ENCODE measurements around the gene SDSL. TPM values are rescaled to one million over a fixed set of nuclear protein-coding genes. Genes with fewer than 3 reads are reported as not detected.

SDSL gene
- total and polyA plus RNA-seq, 2 of the 13 experiments (the other 11 are each of a cell fraction or from before 2014, with no cell fraction given), result 1.2 to 1.7 TPM

- FAIRE-seq (no peak), ATAC-seq (no peak), DNase-seq (ENCODE audit: low spot score) (no peak)
- ChIA-PET POLR2A (no interaction called here), CTCF (ENCODE audit: low intra/inter-chr PET ratio, low total read pairs) (no interaction called here)
- Histone ChIP-seq H4K20me1 (ENCODE audit: insufficient read depth, low read length) (no peaks in the 10 kb centered on the region), H3K79me2 (ENCODE audit: insufficient read depth, low read length) (no peaks in the 10 kb centered on the region), H3K36me3 (replicated peaks in 1 of 2; ENCODE audit: control insufficient read depth in 1 of 2, insufficient read depth in 2 of 2, low read length in 2 of 2) (no peaks in the 10 kb centered on the region), H3K9ac (ENCODE audit: insufficient read depth, low read depth, low read length) (no peak overlapping the region), H3K27me3 (ENCODE audit: control insufficient read depth in 1 of 2, insufficient read depth in 2 of 2, low read length in 2 of 2) (no peaks in the 10 kb centered on the region), H3K4me2 (ENCODE audit: low read depth, low read length) (no peak overlapping the region), H3K4me1 (ENCODE audit: insufficient read depth, low read length) (no peaks in the 10 kb centered on the region), H3K9me3 (ENCODE audit: low read length) (no peaks in the 10 kb centered on the region), H2AFZ (ENCODE audit: low read length) (no peak overlapping the region), H3K4me3 (replicated peaks in 1 of 3; ENCODE audit: insufficient read depth in 1 of 3, low read depth in 2 of 3, low read length in 3 of 3) (no peak overlapping the region), H3K27ac (ENCODE audit: extremely low read length, insufficient read depth, low read length) (no peak overlapping the region)
- in situ Hi-C loops (cut with HindIII; ENCODE audit: extremely low pct_ligation_motif_present, low pct_unique_long_range_greater_than_20kb), result loop anchor here (10.0 kb wide), 1 partner anchor 482 kb away; no protein-coding TSS in a partner anchor
- intact Hi-C loops (cut with micrococcal nuclease; ENCODE audit: unreplicated experiment), result no loop called here
- no TSS peak for BruUV-seq (replicated peaks)
- no peak for TF ChIP-seq ZNF83 (CRISPR knock-in tag; IDR thresholded peaks at IDR 0.05; ENCODE audit: borderline replicate concordance)
- no peak for TF ChIP-seq THYN1 (CRISPR knock-in tag; IDR thresholded peaks at IDR 0.05; ENCODE audit: borderline replicate concordance, low read depth)
- no peak for TF ChIP-seq HOXA3 (CRISPR knock-in tag; IDR thresholded peaks at IDR 0.05)
- no peak for TF ChIP-seq MIXL1 (CRISPR knock-in tag; IDR thresholded peaks at IDR 0.05)
- no peak for TF ChIP-seq SETDB1 (CRISPR knock-in tag; IDR thresholded peaks at IDR 0.05; ENCODE audit: borderline replicate concordance)
- no peak for TF ChIP-seq MXD1 (CRISPR knock-in tag; IDR thresholded peaks at IDR 0.05)
- TF ChIP-seq ATM (IDR thresholded peaks at IDR 0.05; ENCODE audit: borderline replicate concordance), result no peak
- TF ChIP-seq TP53 (CRISPR knock-in tag; conservative IDR thresholded peaks at IDR 0.05), result no peak
- TF ChIP-seq GZF1 (CRISPR knock-in tag; IDR thresholded peaks at IDR 0.05), result no peak
- TF ChIP-seq FOXP4 (CRISPR knock-in tag; IDR thresholded peaks at IDR 0.05), result no peak
- no peak for TF ChIP-seq KAT2B (IDR thresholded peaks at IDR 0.05; ENCODE audit: borderline replicate concordance, low read depth, low read length)
- TF ChIP-seq IRF9 (CRISPR knock-in tag; IDR thresholded peaks at IDR 0.05; ENCODE audit: borderline replicate concordance), result no peak
- no peak for TF ChIP-seq ZNF3 (CRISPR knock-in tag; IDR thresholded peaks at IDR 0.05)
- TF ChIP-seq WIZ (CRISPR knock-in tag; IDR thresholded peaks at IDR 0.05), result no peak
- no peak for TF ChIP-seq E2F5 (CRISPR knock-in tag; conservative IDR thresholded peaks at IDR 0.05)
- TF ChIP-seq ZGPAT (CRISPR knock-in tag; IDR thresholded peaks at IDR 0.05), result no peak
- TF ChIP-seq PRPF4 (IDR thresholded peaks at IDR 0.05; ENCODE audit: low read depth, low read length, poor library complexity, severe bottlenecking), result no peak
- TF ChIP-seq ZNF335 (CRISPR knock-in tag; IDR thresholded peaks at IDR 0.05), result no peak
Measured at GRCh38 chr12:113432986-113433385, 10.8 kb downstream of the SDSL start.
